ENCODE data around the gene SIN3B.

DNA sequence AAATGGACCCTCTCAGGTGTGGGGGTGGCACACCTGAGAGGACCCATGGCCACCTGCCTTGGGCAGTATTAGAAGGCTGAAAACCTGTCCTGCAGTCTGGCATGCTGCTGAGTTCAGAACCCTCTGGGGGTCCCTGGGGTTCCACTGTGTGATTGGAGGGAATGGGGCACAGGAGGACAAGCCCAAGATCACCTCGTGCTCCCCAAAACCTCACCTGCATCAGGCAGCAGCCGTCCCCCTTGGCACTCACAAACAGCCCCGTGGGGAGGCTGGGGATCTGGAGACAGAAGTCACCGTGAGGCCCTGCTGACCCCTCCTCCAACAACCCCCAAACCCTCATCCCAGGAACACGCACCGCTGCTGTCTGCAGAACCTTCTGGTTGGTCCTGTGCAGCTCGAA is 74.1 kb downstream of the SIN3B start:
- TF ChIP-seq, protein P1, sequence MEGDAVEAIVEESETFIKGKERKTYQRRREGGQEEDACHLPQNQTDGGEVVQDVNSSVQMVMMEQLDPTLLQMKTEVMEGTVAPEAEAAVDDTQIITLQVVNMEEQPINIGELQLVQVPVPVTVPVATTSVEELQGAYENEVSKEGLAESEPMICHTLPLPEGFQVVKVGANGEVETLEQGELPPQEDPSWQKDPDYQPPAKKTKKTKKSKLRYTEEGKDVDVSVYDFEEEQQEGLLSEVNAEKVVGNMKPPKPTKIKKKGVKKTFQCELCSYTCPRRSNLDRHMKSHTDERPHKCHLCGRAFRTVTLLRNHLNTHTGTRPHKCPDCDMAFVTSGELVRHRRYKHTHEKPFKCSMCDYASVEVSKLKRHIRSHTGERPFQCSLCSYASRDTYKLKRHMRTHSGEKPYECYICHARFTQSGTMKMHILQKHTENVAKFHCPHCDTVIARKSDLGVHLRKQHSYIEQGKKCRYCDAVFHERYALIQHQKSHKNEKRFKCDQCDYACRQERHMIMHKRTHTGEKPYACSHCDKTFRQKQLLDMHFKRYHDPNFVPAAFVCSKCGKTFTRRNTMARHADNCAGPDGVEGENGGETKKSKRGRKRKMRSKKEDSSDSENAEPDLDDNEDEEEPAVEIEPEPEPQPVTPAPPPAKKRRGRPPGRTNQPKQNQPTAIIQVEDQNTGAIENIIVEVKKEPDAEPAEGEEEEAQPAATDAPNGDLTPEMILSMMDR (IDR thresholded peaks at IDR 0.05) = no peak
- TF ChIP-seq EP300 (IDR thresholded peaks at IDR 0.05) = no peak

Measured in ovary (tissue), 3 donors.